Activated CD8-positive, alpha-beta memory T cell treated with anti-CD3 and anti-CD28 coated beads, Interleukin-2, amount 50 U/mL, for 1 hour (primary cell): ENCODE data around the gene PTPRO.

Experiments
- DNase-seq: peaks from one replicate; pipeline ENCODE4 v3.0.0-alpha.2; 2020; ENCODE audit errors: extremely low read depth

PTPRO gene

GRCh38 chr12:15446807-15447206 is 124.5 kb downstream of the PTPRO start:
- DNase-seq: no peak

- no peak for DNase-seq
Measured at GRCh38 chr12:15453613-15454012, 131.3 kb downstream of the PTPRO start.

- DNase-seq: no peak
Measured at GRCh38 chr12:15458008-15458407, 135.7 kb downstream of the PTPRO start.

GRCh38 chr12:15468911-15469310 is 146.6 kb downstream of the PTPRO start:
- no peak for DNase-seq

GRCh38 chr12:15469356-15469755 is 147.0 kb downstream of the PTPRO start:
- DNase-seq: no peak

- DNase-seq: no peak
Measured at GRCh38 chr12:15472036-15472435, 149.7 kb downstream of the PTPRO start.

GRCh38 chr12:15474766-15475165 is 152.5 kb downstream of the PTPRO start:
- DNase-seq: no peak

GRCh38 chr12:15477761-15478160 is 155.5 kb downstream of the PTPRO start:
- no peak for DNase-seq

GRCh38 chr12:15481846-15482245 is 159.5 kb downstream of the PTPRO start:
- no peak for DNase-seq

- DNase-seq: no peak
Measured at GRCh38 chr12:15485466-15485865, 163.2 kb downstream of the PTPRO start.

GRCh38 chr12:15486859-15487258 is 164.6 kb downstream of the PTPRO start:
- DNase-seq: no peak

- DNase-seq: no peak
Measured at GRCh38 chr12:15488481-15488880, 166.2 kb downstream of the PTPRO start.

- DNase-seq: no peak
Measured at GRCh38 chr12:15494329-15495046, 172.2 kb downstream of the PTPRO start.

- DNase-seq: no peak
Measured at GRCh38 chr12:15495746-15496145, 173.4 kb downstream of the PTPRO start.

GRCh38 chr12:15496738-15497137 is 174.4 kb downstream of the PTPRO start:
- DNase-seq: no peak

- no peak for DNase-seq
Measured at GRCh38 chr12:15497671-15498292, 175.5 kb downstream of the PTPRO start.

GRCh38 chr12:15502211-15502610 is 179.9 kb downstream of the PTPRO start:
- DNase-seq: no peak

GRCh38 chr12:15505616-15506015 is 183.3 kb downstream of the PTPRO start:
- DNase-seq: no peak

GRCh38 chr12:15515010-15515409 is 192.7 kb downstream of the PTPRO start:
- no peak for DNase-seq

GRCh38 chr12:15520083-15520482 is 197.8 kb downstream of the PTPRO start:
- no peak for DNase-seq

- DNase-seq: no peak
Measured at GRCh38 chr12:15520844-15521243, 198.5 kb downstream of the PTPRO start.

- DNase-seq: no peak
Measured at GRCh38 chr12:15522574-15523187, 200.4 kb downstream of the PTPRO start.

GRCh38 chr12:15525441-15525840 is 203.1 kb downstream of the PTPRO start:
- DNase-seq: no peak
